GM12878 (cell line): ENCODE measurements around the gene TYW1B.
"Not testable (repeated sequence)": the region's sequence is repeated elsewhere in the genome, so short reads cannot be mapped to it uniquely, and the experiment has no call there.

Experiments
- TF ChIP-seq, protein P1 (sequence below), 3 experiments: IDR thresholded peaks in 2 of 3; conservative IDR thresholded peaks in 1 of 3; 2 replicates each; pipeline ENCODE4 v1.5.1; 2011; ENCODE audit warnings: low read depth in 3 of 3, low read length in 3 of 3, mild to moderate bottlenecking in 3 of 3, control low read depth in 2 of 3, moderate library complexity in 2 of 3, inconsistent platforms in 1 of 3, mixed read lengths in 1 of 3; ENCODE audit not compliant: control insufficient read depth in 2 of 3, insufficient read depth in 1 of 3; ENCODE audit errors: extremely low read depth in 1 of 3
- TF ChIP-seq, protein P2 (sequence below): fragments of 450-650 bp; IDR thresholded peaks from 2 replicates; pipeline ENCODE4 v1.6.1; 2016; ENCODE audit warnings: mild to moderate bottlenecking

DNA sequence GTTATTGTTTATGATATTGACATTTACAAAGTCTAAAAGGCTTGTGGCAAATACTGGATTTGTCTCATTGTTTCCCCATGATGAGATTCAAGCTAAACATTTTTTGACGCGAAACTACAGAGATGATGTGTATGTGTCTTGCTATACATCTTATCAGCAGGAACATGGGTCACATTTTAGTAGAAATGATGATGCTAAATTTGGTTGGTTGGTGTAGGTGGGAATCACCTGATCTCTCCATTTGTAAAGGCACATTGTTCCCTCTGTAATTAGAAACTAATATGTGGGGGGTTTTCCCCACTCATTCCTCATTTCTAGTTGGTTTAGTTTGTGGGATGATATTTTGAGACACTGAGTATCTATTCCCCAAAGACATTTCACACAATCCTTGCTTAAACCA is 32.6 kb downstream of the TYW1B start:
- TF ChIP-seq, protein P1, sequence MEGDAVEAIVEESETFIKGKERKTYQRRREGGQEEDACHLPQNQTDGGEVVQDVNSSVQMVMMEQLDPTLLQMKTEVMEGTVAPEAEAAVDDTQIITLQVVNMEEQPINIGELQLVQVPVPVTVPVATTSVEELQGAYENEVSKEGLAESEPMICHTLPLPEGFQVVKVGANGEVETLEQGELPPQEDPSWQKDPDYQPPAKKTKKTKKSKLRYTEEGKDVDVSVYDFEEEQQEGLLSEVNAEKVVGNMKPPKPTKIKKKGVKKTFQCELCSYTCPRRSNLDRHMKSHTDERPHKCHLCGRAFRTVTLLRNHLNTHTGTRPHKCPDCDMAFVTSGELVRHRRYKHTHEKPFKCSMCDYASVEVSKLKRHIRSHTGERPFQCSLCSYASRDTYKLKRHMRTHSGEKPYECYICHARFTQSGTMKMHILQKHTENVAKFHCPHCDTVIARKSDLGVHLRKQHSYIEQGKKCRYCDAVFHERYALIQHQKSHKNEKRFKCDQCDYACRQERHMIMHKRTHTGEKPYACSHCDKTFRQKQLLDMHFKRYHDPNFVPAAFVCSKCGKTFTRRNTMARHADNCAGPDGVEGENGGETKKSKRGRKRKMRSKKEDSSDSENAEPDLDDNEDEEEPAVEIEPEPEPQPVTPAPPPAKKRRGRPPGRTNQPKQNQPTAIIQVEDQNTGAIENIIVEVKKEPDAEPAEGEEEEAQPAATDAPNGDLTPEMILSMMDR (IDR thresholded peaks at IDR 0.05 in 2 of 3, conservative IDR thresholded peaks at IDR 0.05 in 1 of 3; ENCODE audit: control insufficient read depth in 2 of 3, extremely low read depth in 1 of 3, insufficient read depth in 1 of 3, low read depth in 3 of 3, low read length in 3 of 3) = not testable (repeated sequence)
- TF ChIP-seq, protein P2, sequence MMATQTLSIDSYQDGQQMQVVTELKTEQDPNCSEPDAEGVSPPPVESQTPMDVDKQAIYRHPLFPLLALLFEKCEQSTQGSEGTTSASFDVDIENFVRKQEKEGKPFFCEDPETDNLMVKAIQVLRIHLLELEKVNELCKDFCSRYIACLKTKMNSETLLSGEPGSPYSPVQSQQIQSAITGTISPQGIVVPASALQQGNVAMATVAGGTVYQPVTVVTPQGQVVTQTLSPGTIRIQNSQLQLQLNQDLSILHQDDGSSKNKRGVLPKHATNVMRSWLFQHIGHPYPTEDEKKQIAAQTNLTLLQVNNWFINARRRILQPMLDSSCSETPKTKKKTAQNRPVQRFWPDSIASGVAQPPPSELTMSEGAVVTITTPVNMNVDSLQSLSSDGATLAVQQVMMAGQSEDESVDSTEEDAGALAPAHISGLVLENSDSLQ = not testable (repeated sequence)
